Aorta (tissue), 5 donors: ENCODE measurements around the gene DNALI1. TPM values are rescaled to one million over a fixed set of nuclear protein-coding genes. Genes with fewer than 3 reads are reported as not detected.
A peak's percentile ranks its signal among the peaks of the same experiment; 100 is the strongest.
"Not testable (repeated sequence)": the region's sequence is repeated elsewhere in the genome, so short reads cannot be mapped to it uniquely, and the experiment has no call there.

Experiments
- ATAC-seq: fragments of 200-7000 bp; cut with Tn5 transposase; one replicate; pipeline ENCODE4 v1.9.1; 2022; ENCODE audit warnings: moderate library complexity; ENCODE audit not compliant: low FRiP score
- DNase-seq, 2 donors: peaks; one replicate each; pipeline ENCODE4 v3.0.0-alpha.2; 2020
- H3K27ac ChIP-seq, 2 donors: one replicate each; pipeline ENCODE4 v1.5.1; 2013; ENCODE audit warnings: low read length in 2 of 2, mild to moderate bottlenecking in 2 of 2, moderate library complexity in 2 of 2, control low read depth in 1 of 2, inconsistent platforms in 1 of 2, low read depth in 1 of 2
- H3K27me3 ChIP-seq, 2 donors: one replicate each; pipeline ENCODE4 v1.6.1; 2013; ENCODE audit warnings: control low read depth in 1 of 2, low read length in 1 of 2, mild to moderate bottlenecking in 1 of 2, moderate library complexity in 1 of 2; ENCODE audit not compliant: insufficient read depth in 2 of 2, control insufficient read depth in 1 of 2
- H3K36me3 ChIP-seq, 2 donors: one replicate each; pipeline ENCODE4 v1.6.1; 2013; ENCODE audit warnings: control low read depth in 1 of 2, low read length in 1 of 2, mild to moderate bottlenecking in 1 of 2; ENCODE audit not compliant: insufficient read depth in 2 of 2, control insufficient read depth in 1 of 2
- H3K4me1 ChIP-seq, 2 donors: one replicate each; pipeline ENCODE4 v1.6.1; 2013; ENCODE audit warnings: low read length in 2 of 2, control low read depth in 1 of 2, mild to moderate bottlenecking in 1 of 2, moderate library complexity in 1 of 2; ENCODE audit not compliant: insufficient read depth in 2 of 2, control insufficient read depth in 1 of 2
- H3K4me3 ChIP-seq, 2 donors: one replicate each; pipeline ENCODE4 v1.5.1; 2013; ENCODE audit warnings: low read length in 2 of 2, control low read depth in 1 of 2, mild to moderate bottlenecking in 1 of 2
- H3K9me3 ChIP-seq: one replicate; pipeline ENCODE4 v1.6.1; 2013; ENCODE audit warnings: mild to moderate bottlenecking, low read length; ENCODE audit not compliant: control insufficient read depth
- WGBS, 2 donors: extraction: QIAGEN DNeasy Blood & Tissue Kit; methylation state at CpG; one replicate each; pipeline ENCODE4 v1.1.7; 2013; 5-methylcytosine and 5-hydroxymethylcytosine counted together
- intact Hi-C, 2 donors: fragments of 100-400 bp; cut with DNase I; formaldehyde crosslinking; loops; one replicate each; pipeline versions ENCODE4 v1.14.2 to v1.15.0; 2022
- polyA plus RNA-seq, 2 donors: library from polyadenylated mRNA; stranded (reverse); fragments of 200-250 nt; gene quantifications; one replicate each; pipeline ENCODE4 v1.2.3, GENCODE V29; 2013
- total RNA-seq, 2 donors: library from RNA; stranded (reverse); fragmentation: NEBNext Ultra II Directional; extraction: Animal tissue kit (Norgen Biotek cat#: 25700); gene quantifications; one replicate each; pipeline ENCODE4 v1.2.1, GENCODE V29; 2021
- donor health status: healthy with polysubstance abuse.
- donor health status: Bipolar disorder and iron deficiency.
- donor health status: DM: no; HTN: no; CAD: no.
- donor health status: DM: no; HTN: no; CAD: no.
- donor health status: DM: yes; HTN: yes; CAD: no.

The DNALI1 gene
- total and polyA plus RNA-seq, 4 donors = 5.1 to 21.2 (median 6.6) TPM

DNA sequence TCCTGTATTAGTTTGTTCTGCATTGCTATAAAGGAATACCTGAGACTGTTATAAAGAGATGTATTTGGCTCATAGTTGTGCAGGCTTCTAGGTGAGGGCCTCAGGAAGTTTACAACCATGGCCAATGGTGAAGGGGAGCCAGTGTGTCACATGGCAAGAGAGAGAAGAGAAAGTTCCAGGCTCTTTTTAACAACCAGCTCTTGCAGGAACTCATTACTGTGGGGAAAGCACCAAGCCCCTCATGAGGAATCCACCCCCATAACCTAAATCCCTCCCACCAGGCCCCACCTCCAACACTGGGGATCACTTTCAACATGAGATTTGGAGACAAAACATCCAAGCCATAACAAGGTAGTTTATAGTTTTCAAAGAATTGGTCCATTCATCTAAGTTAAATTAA lies 37.1 kb upstream of the DNALI1 start:
- no peak for ATAC-seq
- Histone ChIP-seq H3K27me3 (no peaks in the 10 kb centered on the region), H3K4me3 (no peak overlapping the region), H3K27ac (no peak overlapping the region), H3K4me1 (no peaks in the 10 kb centered on the region), H3K36me3 (no peaks in the 10 kb centered on the region), H3K9me3 (no peaks in the 10 kb centered on the region)
- DNase-seq = no peak
- intact Hi-C loops = no loop called here

DNA sequence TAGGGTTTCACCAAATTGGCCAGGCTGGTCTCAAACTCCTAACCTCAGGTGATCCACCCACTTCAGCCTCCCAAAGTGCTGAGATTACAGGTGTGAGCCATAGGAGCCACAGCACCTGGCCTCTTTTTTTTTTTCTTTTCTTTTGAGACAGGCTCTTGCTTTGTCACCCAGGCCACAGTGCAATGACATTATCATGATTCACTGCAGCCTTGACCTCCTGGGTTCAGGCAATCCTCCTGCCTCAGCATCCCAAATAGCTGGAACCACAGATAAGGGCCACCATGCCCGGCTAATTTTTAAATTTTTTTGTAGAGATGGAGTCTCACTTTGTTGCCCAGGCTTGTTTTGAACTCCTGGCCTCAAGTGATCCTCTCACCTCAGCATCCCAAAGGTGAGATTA lies 26.9 kb upstream of the DNALI1 start:
- H3K4me1 ChIP-seq, H3K27me3 ChIP-seq, intact Hi-C loops, H3K27ac ChIP-seq, H3K36me3 ChIP-seq, H3K4me3 ChIP-seq, ATAC-seq, H3K9me3 ChIP-seq: not testable (repeated sequence)
- WGBS, 2 donors = 82 to 96% methylated on average over 1 of the region's 1 CpG
- DNase-seq = peak in 1 of 2 donors; percentile 7

DNA sequence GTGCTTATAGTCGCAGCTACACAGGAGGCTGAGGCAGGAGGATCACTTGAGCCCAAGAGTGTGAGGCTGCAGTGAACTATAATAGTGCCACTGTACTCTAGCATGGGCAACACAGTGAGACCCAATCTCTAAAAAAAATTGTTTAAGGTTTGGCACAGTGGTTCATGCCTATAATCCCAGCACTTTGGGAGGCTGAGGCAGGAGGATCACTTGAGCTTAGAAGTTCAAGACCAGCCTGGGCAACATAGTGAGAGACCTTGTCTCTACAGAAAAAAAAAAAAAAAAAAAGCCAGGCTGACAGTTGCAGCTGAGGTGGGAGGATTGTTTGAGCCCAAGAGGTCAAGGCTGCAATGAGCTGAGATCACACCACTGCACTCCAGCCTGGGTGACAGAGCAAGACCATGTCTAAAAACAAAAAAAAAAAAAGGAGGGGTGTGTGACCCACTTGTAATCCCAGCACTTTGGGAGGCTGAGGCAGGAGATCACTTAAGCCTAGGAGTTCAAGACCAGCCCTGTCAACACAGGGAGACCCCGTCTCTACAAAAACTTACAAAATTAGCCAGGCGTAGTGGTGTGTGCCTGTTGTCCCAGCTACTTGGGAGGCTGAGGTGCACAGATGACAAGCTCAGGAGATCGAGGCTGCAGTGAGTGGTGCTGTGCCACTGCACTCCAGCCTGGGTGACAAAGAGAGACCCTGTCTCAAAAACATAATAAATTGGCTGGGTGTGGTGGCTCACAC lies 24.2 kb upstream of the DNALI1 start:
- DNase-seq = peak in 1 of 2 donors; percentile 23
- H3K4me1 ChIP-seq, H3K27me3 ChIP-seq, H3K9me3 ChIP-seq, intact Hi-C loops, H3K27ac ChIP-seq, H3K4me3 ChIP-seq, H3K36me3 ChIP-seq, ATAC-seq: not testable (repeated sequence)
- 89 to 94% methylated on average over 4 of the region's 4 CpGs for WGBS, 2 donors

DNA sequence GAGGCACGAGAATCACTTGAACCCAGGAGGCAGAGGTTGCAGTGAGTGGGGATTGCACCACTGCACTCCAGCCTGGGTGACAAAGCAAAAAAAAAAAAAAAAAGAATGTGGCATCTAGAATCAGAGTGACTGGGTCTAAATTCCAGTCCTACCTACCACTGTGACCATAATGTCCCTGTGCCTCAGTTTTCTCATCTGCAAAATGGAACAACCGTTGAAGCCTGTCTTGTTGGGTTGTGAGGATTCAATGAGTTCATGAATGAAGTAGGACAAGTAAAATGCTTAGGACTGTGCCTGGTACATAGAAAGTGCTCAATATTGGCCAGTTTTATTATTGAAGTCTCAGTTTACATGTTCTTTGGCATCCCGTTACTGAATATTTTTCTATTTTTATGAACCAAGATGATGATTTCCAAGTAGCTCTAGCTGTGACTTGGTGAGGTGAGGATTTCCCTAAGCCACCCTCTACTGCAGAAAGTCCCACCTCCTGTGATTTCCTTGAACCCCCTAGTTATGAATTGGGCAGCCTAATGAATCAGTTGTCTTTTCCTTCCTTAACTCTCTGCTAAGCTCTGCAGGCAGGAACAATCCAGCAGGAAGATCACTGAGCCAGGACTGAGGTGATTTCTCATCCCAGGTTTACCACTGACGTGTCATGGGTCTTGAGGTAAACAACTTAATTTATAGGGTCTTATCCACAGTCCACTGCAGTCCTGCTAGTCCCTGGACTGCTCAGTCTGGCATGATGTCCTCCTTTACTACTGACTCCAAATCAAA lies 23.2 kb upstream of the DNALI1 start:
- DNase-seq (peak in 1 of 2 donors; percentile 11), ATAC-seq (no peak)
- WGBS, 2 donors = 82 to 84% methylated on average over 4 of the region's 4 CpGs
- intact Hi-C loops = no loop called here
- Histone ChIP-seq H3K27me3 (no peaks in the 10 kb centered on the region), H3K9me3 (no peaks in the 10 kb centered on the region), H3K4me3 (no peak overlapping the region), H3K27ac (peak overlapping the region in 1 of 2 donors; percentile 61), H3K4me1 (peaks cover 0 to 2% of the 10 kb centered on the region in 2 donors), H3K36me3 (peaks cover 0 to 8% of the 10 kb centered on the region in 2 donors)

GRCh38 chr1:37537378-37537777 lies 19.4 kb upstream of the DNALI1 start:
- intact Hi-C loops = no loop called here
- WGBS, 2 donors = 51 to 52% methylated on average over 2 of the region's 2 CpGs
- Histone ChIP-seq H3K4me1 (peaks cover 0 to 2% of the 10 kb centered on the region in 2 donors), H3K27me3 (no peaks in the 10 kb centered on the region), H3K9me3 (no peaks in the 10 kb centered on the region), H3K27ac (no peak overlapping the region), H3K4me3 (no peak overlapping the region), H3K36me3 (peaks cover 3 to 8% of the 10 kb centered on the region in 2 donors)
- DNase-seq (no peak), ATAC-seq (no peak)

DNA sequence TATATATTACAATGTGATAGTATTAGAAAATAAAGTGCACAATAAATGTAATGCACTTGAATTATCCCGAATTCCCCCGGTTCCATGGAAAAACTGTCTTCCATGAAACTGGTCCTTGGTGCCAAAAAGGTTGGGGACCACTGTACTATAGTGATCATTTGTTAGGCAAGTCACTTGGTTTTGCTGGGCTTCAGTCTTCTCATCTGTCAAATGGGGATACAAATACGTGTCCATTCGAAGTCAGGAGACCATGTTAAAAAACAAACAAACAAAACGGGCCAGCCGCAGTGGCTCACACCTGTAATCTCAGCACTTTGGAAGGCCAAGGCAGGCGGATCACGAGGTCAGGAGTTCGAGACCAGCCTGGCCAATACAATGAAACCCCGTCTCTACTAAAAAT lies 17.6 kb upstream of the DNALI1 start:
- H3K9me3 ChIP-seq, H3K27ac ChIP-seq, ATAC-seq, H3K4me1 ChIP-seq, H3K27me3 ChIP-seq, H3K4me3 ChIP-seq, intact Hi-C loops, H3K36me3 ChIP-seq: not testable (repeated sequence)
- 92 to 93% methylated on average over 10 of the region's 10 CpGs for WGBS, 2 donors
- peak in 1 of 2 donors; percentile 12 for DNase-seq

DNA sequence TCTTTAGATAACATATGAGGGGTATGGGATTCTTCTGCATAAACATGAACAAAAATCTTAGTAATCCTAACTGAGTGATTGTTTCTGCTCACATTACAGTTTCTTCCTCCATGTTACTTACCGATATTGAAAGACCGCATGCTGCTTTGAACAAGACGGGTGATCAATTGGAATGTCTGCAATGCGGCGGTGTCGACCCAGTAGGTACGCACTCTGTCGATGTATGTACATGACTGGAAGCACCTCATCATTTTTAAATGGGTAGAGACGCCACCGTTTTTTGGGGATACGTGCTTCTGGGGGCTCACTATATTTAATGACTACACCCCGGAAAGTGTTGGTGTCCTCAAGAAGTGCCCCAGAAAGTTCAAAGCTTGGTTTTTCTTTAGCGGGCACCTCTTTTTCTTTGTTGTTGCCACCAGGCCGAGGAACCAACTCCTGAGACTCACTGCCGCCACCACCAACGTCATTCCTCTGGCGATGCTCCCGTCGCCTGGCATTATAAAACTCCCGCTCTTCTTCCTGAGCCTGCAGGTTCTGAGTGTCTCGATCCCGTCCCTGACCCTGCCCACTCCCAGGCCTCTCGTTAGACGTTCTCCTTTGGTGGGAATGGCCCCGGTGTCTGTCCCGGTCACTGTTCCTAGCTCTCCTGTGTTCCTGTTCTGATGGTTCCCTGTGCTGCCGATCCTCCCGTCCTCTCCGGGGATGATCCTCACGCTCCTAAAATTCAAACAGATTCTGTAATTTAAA lies 16.5 kb upstream of the DNALI1 start:
- Histone ChIP-seq H3K9me3 (no peaks in the 10 kb centered on the region), H3K27me3 (no peaks in the 10 kb centered on the region), H3K4me1 (no peaks in the 10 kb centered on the region), H3K36me3 (peaks cover 3 to 8% of the 10 kb centered on the region in 2 donors), H3K4me3 (no peak overlapping the region), H3K27ac (no peak overlapping the region)
- 94 to 96% methylated on average over 30 of the region's 30 CpGs for WGBS, 2 donors
- intact Hi-C loops = no loop called here
- ATAC-seq = no peak
- peak in 1 of 2 donors; percentile 56 for DNase-seq

- H3K9me3 ChIP-seq = no peaks in the 10 kb centered on the region
- 96 to 97% methylated on average over 21 of the region's 21 CpGs for WGBS, 2 donors
- ATAC-seq (no peak), DNase-seq (peak in 1 of 2 donors; percentile 68)
- no peaks in the 10 kb centered on the region for H3K27me3 ChIP-seq
- no peak overlapping the region for H3K27ac ChIP-seq
- intact Hi-C loops = no loop called here
- H3K36me3 ChIP-seq = peaks cover 3% of the 10 kb centered on the region in 2 donors
- H3K4me1 ChIP-seq = no peaks in the 10 kb centered on the region
- H3K4me3 ChIP-seq = no peak overlapping the region
These were observed 12.2 kb upstream of the DNALI1 start for GRCh38 chr1:37544530-37544929.
